SU-DHL-6 (cell line): ENCODE data around the gene IKZF2.
A peak's percentile ranks its signal among the peaks of the same experiment; 100 is the strongest.

Experiments used
- H2AFZ ChIP-seq: fragments of 200-600 bp; sonication (generic); 2 replicates; pipeline ENCODE4 v1.6.1; 2014; ENCODE audit warnings: low read depth, mild to moderate bottlenecking, moderate library complexity, mixed read lengths, antibody characterized with exemption, low read length; ENCODE audit not compliant: severe bottlenecking
- H3F3A ChIP-seq: fragments of 200-600 bp; shearing (Covaris generic); 2 replicates; pipeline ENCODE4 v1.6.0; 2016; ENCODE audit warnings: antibody characterized with exemption, mild to moderate bottlenecking; ENCODE audit not compliant: insufficient read depth
- H3K27ac ChIP-seq: fragments of 200-600 bp; sonication (generic); 2 replicates; pipeline ENCODE4 v1.5.1; 2016; ENCODE audit warnings: low read depth, mild to moderate bottlenecking, low read length, moderate library complexity, mixed read lengths
- H3K27me3 ChIP-seq: fragments of 200-600 bp; sonication (generic), shearing (Covaris generic); 2 replicates; pipeline ENCODE4 v1.6.0; 2014; ENCODE audit warnings: mild to moderate bottlenecking, low read length
- H3K36me3 ChIP-seq: fragments of 200-600 bp; sonication (generic); 2 replicates; pipeline ENCODE4 v1.6.1; 2014; ENCODE audit warnings: mild to moderate bottlenecking, low read length, mixed read lengths
- H3K4me2 ChIP-seq: fragments of 300-600, 200-600 bp; shearing (Covaris generic), sonication (generic); 2 replicates; pipeline ENCODE4 v1.6.0; 2014; ENCODE audit warnings: low read length, low read depth, mild to moderate bottlenecking; ENCODE audit not compliant: poor library complexity, severe bottlenecking
- H3K4me3 ChIP-seq: fragments of 200-600 bp; sonication (generic); 2 replicates; pipeline ENCODE4 v1.5.1; 2014; ENCODE audit warnings: antibody characterized with exemption, low read length, mild to moderate bottlenecking, mixed read lengths; ENCODE audit not compliant: insufficient read depth, poor library complexity, severe bottlenecking
- H3K79me2 ChIP-seq: fragments of 200-600 bp; sonication (generic); 2 replicates; pipeline ENCODE4 v1.6.1; 2014; ENCODE audit warnings: mild to moderate bottlenecking, low read length, moderate library complexity; ENCODE audit not compliant: insufficient read depth
- H3K9ac ChIP-seq: fragments of 200-600 bp; sonication (generic); 2 replicates; pipeline ENCODE4 v1.7.0; 2014; ENCODE audit warnings: mild to moderate bottlenecking, low read length
- H3K9me2 ChIP-seq: fragments of 200-600 bp; sonication (generic); replicated peaks from 2 replicates; pipeline ENCODE4 v1.6.1; 2014; ENCODE audit warnings: low read length; ENCODE audit not compliant: insufficient read depth
- H3K9me3 ChIP-seq: fragments of 200-600 bp; sonication (generic); 2 replicates; pipeline ENCODE4 v1.6.1; 2014; ENCODE audit warnings: low read length, mixed read lengths; ENCODE audit not compliant: insufficient read depth
- H4K20me1 ChIP-seq: fragments of 200-600 bp; sonication (generic); 2 replicates; pipeline ENCODE4 v1.6.1; 2014; ENCODE audit warnings: low read depth, mild to moderate bottlenecking, antibody characterized with exemption, low read length, moderate library complexity, mixed read lengths
- EZH2phosphoT487 ChIP-seq: fragments of 200-600 bp; sonication (generic), shearing (Covaris generic); conservative IDR thresholded peaks from 2 replicates; pipeline ENCODE4 v1.6.1; 2018; ENCODE audit warnings: mild to moderate bottlenecking, antibody characterized with exemption, low read length, moderate library complexity, mixed read lengths
- TF ChIP-seq, protein P1 (sequence below): fragments of 200-600 bp; sonication (generic); IDR thresholded peaks from one replicate; pipeline ENCODE4 v1.5.1; 2017; ENCODE audit warnings: antibody characterized with exemption, mild to moderate bottlenecking, low read length, moderate library complexity; ENCODE audit not compliant: insufficient read depth, poor library complexity, severe bottlenecking

IKZF2 gene

DNA sequence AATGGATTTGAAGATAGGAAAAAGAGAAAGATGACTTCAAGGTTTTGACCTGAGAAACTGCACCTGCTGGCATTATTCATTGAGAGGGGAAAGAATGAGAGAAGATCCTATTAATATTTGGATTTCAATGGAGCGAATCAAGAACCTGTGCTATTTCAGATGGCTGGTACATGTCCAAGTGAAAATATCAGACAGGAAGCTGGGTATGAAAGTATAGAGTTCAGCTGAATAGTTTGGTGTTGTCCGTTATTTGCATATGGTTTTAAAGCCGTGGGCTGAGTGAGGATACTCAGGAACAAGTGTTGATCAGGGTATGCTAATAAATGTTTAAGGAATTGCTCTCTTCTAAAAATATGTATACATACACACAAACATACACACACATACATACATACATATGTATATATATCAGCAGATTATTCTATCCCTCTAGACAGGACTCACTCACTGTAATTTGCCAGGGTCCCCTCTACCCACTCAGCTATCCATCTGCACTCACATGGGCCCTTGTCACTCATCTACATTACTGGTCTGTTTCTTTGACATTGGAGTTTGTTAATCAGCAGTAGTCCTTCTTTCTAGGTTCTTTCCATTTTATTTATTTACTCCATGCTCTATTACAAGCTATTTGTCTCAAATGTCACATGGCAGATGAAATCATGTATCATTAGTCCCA, 33.9 kb upstream of the IKZF2 start:
- Histone ChIP-seq H3K9me2 (no peaks in the 10 kb centered on the region), H3K9me3 (no peaks in the 10 kb centered on the region), H3K9ac (no peak overlapping the region), H3K36me3 (no peaks in the 10 kb centered on the region), H3K27me3 (no peaks in the 10 kb centered on the region), H4K20me1 (no peaks in the 10 kb centered on the region), H3K79me2 (no peaks in the 10 kb centered on the region), H3K4me3 (no peak overlapping the region), H3K27ac (no peak overlapping the region), H2AFZ (peak overlapping the region; percentile 7), H3K4me2 (no peak overlapping the region), H3F3A (no peaks in the 10 kb centered on the region)
- TF ChIP-seq, protein P1, sequence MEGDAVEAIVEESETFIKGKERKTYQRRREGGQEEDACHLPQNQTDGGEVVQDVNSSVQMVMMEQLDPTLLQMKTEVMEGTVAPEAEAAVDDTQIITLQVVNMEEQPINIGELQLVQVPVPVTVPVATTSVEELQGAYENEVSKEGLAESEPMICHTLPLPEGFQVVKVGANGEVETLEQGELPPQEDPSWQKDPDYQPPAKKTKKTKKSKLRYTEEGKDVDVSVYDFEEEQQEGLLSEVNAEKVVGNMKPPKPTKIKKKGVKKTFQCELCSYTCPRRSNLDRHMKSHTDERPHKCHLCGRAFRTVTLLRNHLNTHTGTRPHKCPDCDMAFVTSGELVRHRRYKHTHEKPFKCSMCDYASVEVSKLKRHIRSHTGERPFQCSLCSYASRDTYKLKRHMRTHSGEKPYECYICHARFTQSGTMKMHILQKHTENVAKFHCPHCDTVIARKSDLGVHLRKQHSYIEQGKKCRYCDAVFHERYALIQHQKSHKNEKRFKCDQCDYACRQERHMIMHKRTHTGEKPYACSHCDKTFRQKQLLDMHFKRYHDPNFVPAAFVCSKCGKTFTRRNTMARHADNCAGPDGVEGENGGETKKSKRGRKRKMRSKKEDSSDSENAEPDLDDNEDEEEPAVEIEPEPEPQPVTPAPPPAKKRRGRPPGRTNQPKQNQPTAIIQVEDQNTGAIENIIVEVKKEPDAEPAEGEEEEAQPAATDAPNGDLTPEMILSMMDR: no peak
- no peak for TF ChIP-seq EZH2phosphoT487

DNA sequence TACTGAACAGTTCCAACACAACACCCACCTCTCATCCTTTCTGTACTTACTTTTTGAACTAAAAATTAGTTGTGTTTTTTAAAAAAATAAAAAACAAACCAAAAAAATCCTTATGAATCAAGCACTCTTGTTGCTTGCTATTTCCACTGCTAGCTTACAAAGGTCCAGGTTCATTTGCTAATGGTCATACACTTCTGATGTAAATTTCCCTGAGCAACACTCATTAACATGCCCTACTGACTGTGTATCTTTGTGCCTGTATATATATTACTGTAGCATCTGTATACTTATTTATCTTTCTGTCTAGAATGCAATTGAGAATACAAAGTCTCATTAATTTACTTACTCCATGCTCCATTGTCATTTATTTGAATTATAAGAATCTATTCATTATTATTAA, 30.3 kb upstream of the IKZF2 start:
- H4K20me1 ChIP-seq: no peaks in the 10 kb centered on the region
- TF ChIP-seq EZH2phosphoT487: no peak
- TF ChIP-seq, protein P1: no peak
- H3K9me2 ChIP-seq: no peaks in the 10 kb centered on the region
- H2AFZ ChIP-seq: no peak overlapping the region
- H3K27me3 ChIP-seq: no peaks in the 10 kb centered on the region
- H3K9ac ChIP-seq: no peak overlapping the region
- no peaks in the 10 kb centered on the region for H3F3A ChIP-seq
- no peak overlapping the region for H3K4me3 ChIP-seq
- H3K36me3 ChIP-seq: no peaks in the 10 kb centered on the region
- H3K27ac ChIP-seq: no peak overlapping the region
- H3K9me3 ChIP-seq: no peaks in the 10 kb centered on the region
- H3K79me2 ChIP-seq: no peaks in the 10 kb centered on the region
- no peak overlapping the region for H3K4me2 ChIP-seq

DNA sequence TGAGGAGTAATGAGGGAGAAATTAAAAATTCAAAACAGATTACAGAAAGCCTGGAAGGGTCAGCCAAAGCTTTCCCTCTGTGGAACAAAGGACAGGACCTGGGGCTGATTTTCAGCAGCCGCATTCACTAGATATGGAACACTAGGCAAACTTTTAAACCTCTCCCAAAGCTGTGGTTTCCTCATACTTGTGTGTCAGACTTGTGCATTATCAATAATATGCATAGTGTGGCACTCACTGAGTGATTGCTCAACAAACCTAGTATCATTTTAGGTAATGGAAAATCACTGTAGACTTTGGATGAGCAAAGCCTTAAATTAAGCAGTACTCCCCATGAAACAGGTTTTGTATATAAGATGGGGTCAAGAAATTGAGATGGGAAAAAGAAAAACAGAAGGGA, 26.3 kb upstream of the IKZF2 start:
- Histone ChIP-seq H3K9me2 (no peaks in the 10 kb centered on the region), H4K20me1 (no peaks in the 10 kb centered on the region), H3K27me3 (no peaks in the 10 kb centered on the region), H3F3A (no peaks in the 10 kb centered on the region), H3K4me3 (no peak overlapping the region), H3K79me2 (no peaks in the 10 kb centered on the region), H3K4me2 (no peak overlapping the region), H3K27ac (no peak overlapping the region), H3K9me3 (no peaks in the 10 kb centered on the region), H2AFZ (no peak overlapping the region), H3K36me3 (0 out of 2 replicates have a peak, but pooled peaks cover 4% of the 10 kb centered on the region), H3K9ac (no peak overlapping the region)
- TF ChIP-seq, protein P1: no peak
- no peak for TF ChIP-seq EZH2phosphoT487
